Measurements from ENCODE around the gene GPR161. TPM values are rescaled to one million over a fixed set of nuclear protein-coding genes. Genes with fewer than 3 reads are reported as not detected.

The GPR161 gene
- total and polyA plus RNA-seq, 2 donors (not counting 1 experiment from before 2014, with no cell fraction given), result 0.07 to 0.22 TPM

DNA sequence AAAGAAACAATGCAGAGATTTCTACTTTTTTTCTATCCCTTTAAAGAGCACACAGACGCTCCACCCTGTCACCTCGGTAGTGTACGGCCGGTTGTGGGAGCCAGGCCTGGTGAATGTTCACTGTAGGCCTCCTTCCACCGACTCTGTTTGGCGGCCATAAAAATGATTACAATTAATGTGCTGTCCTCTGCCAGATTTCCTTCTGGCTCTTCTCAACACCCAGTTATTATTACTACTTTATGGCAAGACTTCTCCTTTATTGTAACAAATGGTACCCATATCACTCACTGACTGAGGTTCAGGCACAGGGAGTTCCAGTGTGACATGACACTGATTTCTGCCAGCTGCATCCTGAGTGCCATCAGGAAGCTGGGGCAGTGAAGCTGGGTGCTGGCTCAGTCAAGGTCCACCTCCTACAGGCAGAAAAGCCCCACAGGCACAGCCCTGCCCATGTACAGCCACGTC lies 37.4 kb downstream of the GPR161 start:
- Histone ChIP-seq H3K36me3 (replicated peaks in 1 of 2; ENCODE audit: control extremely low read depth in 1 of 2, control insufficient read depth in 1 of 2, extremely low read depth in 1 of 2, insufficient read depth in 2 of 2, low read length in 1 of 2) (no peaks in the 10 kb centered on the region), H3K27ac (ENCODE audit: low read length in 2 of 2) (no peak overlapping the region), H3K9me3 (ENCODE audit: control extremely low read depth in 1 of 3, control insufficient read depth in 2 of 3, insufficient read depth in 1 of 3, low read length in 2 of 3) (no peaks in the 10 kb centered on the region), H3K4me3 (ENCODE audit: control extremely low read depth in 1 of 5, extremely low read depth in 1 of 5, insufficient read depth in 1 of 5, low read depth in 2 of 5, low read length in 4 of 5) (no peak overlapping the region), H3K4me2 (replicated peaks; ENCODE audit: low read depth, low read length, poor library complexity, severe bottlenecking) (no peak overlapping the region), H3K27me3 (replicated peaks in 1 of 4; ENCODE audit: control extremely low read depth in 1 of 4, control insufficient read depth in 3 of 4, insufficient read depth in 4 of 4, low read length in 3 of 4) (peaks cover 0 to under 1% (median 0%) of the 10 kb centered on the region in 4 experiments), H3K4me1 (ENCODE audit: control insufficient read depth in 2 of 2, insufficient read depth in 2 of 2, low read length in 2 of 2) (no peaks in the 10 kb centered on the region), H3K79me2 (ENCODE audit: control insufficient read depth, insufficient read depth, low read length) (no peaks in the 10 kb centered on the region), H3K9ac (ENCODE audit: low read length) (no peak overlapping the region), H2AFZ (ENCODE audit: insufficient read depth, low read depth, low read length, poor library complexity, severe bottlenecking) (no peak overlapping the region), H4K20me1 (ENCODE audit: control insufficient read depth, insufficient read depth, low read length, poor library complexity, severe bottlenecking) (no peaks in the 10 kb centered on the region)
- ChIA-PET CTCF (no interaction called here), POLR2A (no interaction called here)
- Mint-ChIP-seq H3K27me3 (peaks cover 7% of the 10 kb centered on the region), H3K4me1 (no peaks in the 10 kb centered on the region), H3K4me3 (no peak overlapping the region), H3K27ac (no peak overlapping the region), H3K9me3 (ENCODE audit: insufficient read depth) (no peaks in the 10 kb centered on the region)
- intact Hi-C loops (cut with micrococcal nuclease), result no loop called here
- no peak for ATAC-seq (ENCODE audit: low read depth)
- 94% methylated on average over 6 of the region's 7 CpGs for WGBS (ENCODE audit: insufficient coverage)
- DNase-seq, result no peak
- TF ChIP-seq CTCF (IDR thresholded peaks at IDR 0.05) (no peak), EZH2 (IDR thresholded peaks at IDR 0.05; ENCODE audit: borderline replicate concordance, insufficient read depth, low read depth, low read length, poor library complexity, severe bottlenecking) (no peak)

DNA sequence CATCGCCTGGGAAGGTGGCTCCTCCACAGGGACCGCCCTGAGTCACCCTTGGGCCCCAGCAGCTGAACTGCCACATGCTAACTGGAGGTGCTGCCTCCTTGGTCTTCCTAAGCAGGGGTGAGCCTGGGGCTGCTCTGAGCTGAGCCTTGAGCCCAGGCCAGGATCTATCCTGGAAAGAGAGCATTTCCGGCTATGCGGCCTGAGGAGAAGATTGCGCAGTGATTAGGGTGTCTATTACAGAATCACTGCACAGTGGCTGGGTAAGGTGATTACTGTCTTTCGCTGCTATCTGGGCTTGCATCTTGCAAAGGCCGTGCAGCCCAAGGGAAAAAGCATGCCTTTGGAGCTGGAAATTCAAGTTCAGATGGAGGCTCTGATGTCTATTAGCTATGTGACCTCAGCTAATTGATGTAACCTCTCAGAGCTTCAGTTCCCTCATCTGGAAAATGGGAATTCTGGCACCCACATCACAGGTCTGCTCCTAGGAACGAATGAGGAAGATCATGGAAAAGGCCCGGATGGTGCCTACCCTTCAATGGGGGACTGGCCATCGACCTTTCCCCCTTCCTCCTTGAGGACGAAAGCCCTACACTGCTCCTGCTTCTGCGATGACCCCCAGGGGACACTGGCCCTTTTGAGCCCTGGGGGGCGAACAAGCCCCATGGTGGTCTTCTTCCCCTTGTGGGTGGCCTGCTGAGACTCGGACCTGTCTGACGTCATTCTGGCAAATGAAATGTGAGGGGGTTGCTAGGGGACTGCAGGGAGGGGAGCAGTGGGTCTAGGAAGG lies 38.0 kb downstream of the GPR161 start:
- Histone ChIP-seq H3K9ac (ENCODE audit: low read length) (no peak overlapping the region), H3K36me3 (replicated peaks in 1 of 2; ENCODE audit: control extremely low read depth in 1 of 2, control insufficient read depth in 1 of 2, extremely low read depth in 1 of 2, insufficient read depth in 2 of 2, low read length in 1 of 2) (no peaks in the 10 kb centered on the region), H2AFZ (ENCODE audit: insufficient read depth, low read depth, low read length, poor library complexity, severe bottlenecking) (no peak overlapping the region), H3K4me2 (replicated peaks; ENCODE audit: low read depth, low read length, poor library complexity, severe bottlenecking) (no peak overlapping the region), H3K27ac (ENCODE audit: low read length in 2 of 2) (no peak overlapping the region), H4K20me1 (ENCODE audit: control insufficient read depth, insufficient read depth, low read length, poor library complexity, severe bottlenecking) (no peaks in the 10 kb centered on the region), H3K9me3 (ENCODE audit: control extremely low read depth in 1 of 3, control insufficient read depth in 2 of 3, insufficient read depth in 1 of 3, low read length in 2 of 3) (no peaks in the 10 kb centered on the region), H3K4me1 (ENCODE audit: control insufficient read depth in 2 of 2, insufficient read depth in 2 of 2, low read length in 2 of 2) (no peaks in the 10 kb centered on the region), H3K27me3 (replicated peaks in 1 of 4; ENCODE audit: control extremely low read depth in 1 of 4, control insufficient read depth in 3 of 4, insufficient read depth in 4 of 4, low read length in 3 of 4) (no peaks in the 10 kb centered on the region), H3K79me2 (ENCODE audit: control insufficient read depth, insufficient read depth, low read length) (no peaks in the 10 kb centered on the region), H3K4me3 (ENCODE audit: control extremely low read depth in 1 of 5, extremely low read depth in 1 of 5, insufficient read depth in 1 of 5, low read depth in 2 of 5, low read length in 4 of 5) (no peak overlapping the region)
- 95% methylated on average over 14 of the region's 15 CpGs for WGBS (ENCODE audit: insufficient coverage)
- POLR2A ChIA-PET, result no interaction called here
- no peak for ATAC-seq (ENCODE audit: low read depth)
- Mint-ChIP-seq H3K9me3 (ENCODE audit: insufficient read depth) (no peaks in the 10 kb centered on the region), H3K27me3 (peaks cover 7% of the 10 kb centered on the region), H3K4me1 (no peaks in the 10 kb centered on the region), H3K4me3 (no peak overlapping the region), H3K27ac (no peak overlapping the region)
- CTCF ChIA-PET, result interaction anchor here (1.3 kb wide), 1 partner anchor 13 kb away, joined by 4 read pairs; no protein-coding TSS in a partner anchor
- TF ChIP-seq CTCF (IDR thresholded peaks at IDR 0.05) (no peak), EZH2 (IDR thresholded peaks at IDR 0.05; ENCODE audit: borderline replicate concordance, insufficient read depth, low read depth, low read length, poor library complexity, severe bottlenecking) (no peak)
- intact Hi-C loops (cut with micrococcal nuclease), result no loop called here
- DNase-seq, result no peak
